GM12878 (cell line): ENCODE measurements around the gene ATXN7L1. TPM values are rescaled to one million over a fixed set of nuclear protein-coding genes. Genes with fewer than 3 reads are reported as not detected.

Experiments
- ATF2 ChIP-seq: IDR thresholded peaks from 2 replicates; pipeline ENCODE4 v1.6.1; 2012; ENCODE audit warnings: low read length, inconsistent platforms
- CTCF ChIP-seq, 3 experiments: IDR thresholded peaks in 2 of 3; conservative IDR thresholded peaks in 1 of 3; 2 replicates each; pipeline ENCODE4 v1.5.1; 2011; ENCODE audit warnings: low read depth in 3 of 3, low read length in 3 of 3, mild to moderate bottlenecking in 3 of 3, control low read depth in 2 of 3, moderate library complexity in 2 of 3, inconsistent platforms in 1 of 3, mixed read lengths in 1 of 3; ENCODE audit not compliant: control insufficient read depth in 2 of 3, insufficient read depth in 1 of 3; ENCODE audit errors: extremely low read depth in 1 of 3
- EED ChIP-seq: sonication (generic); IDR thresholded peaks from 2 replicates; pipeline ENCODE4 v1.6.1; 2016; ENCODE audit warnings: antibody characterized with exemption, low read depth
- ESRRA ChIP-seq: IDR thresholded peaks from 2 replicates; pipeline ENCODE4 v1.6.1; 2012; ENCODE audit warnings: mild to moderate bottlenecking, low read length, improper control_type of control experiment
- ETV6 ChIP-seq, 2 experiments: fragments of 450-650 bp in 1 of 2; IDR thresholded peaks in 1 of 2; conservative IDR thresholded peaks in 1 of 2; 2 replicates each; pipeline ENCODE4 v1.6.1; 2014; ENCODE audit warnings: antibody characterized with exemption in 1 of 2, borderline replicate concordance in 1 of 2, low read depth in 1 of 2, mild to moderate bottlenecking in 1 of 2, moderate library complexity in 1 of 2
- EZH2 ChIP-seq: IDR thresholded peaks from 2 replicates; pipeline ENCODE4 v1.6.1; 2012; ENCODE audit warnings: low read depth, mild to moderate bottlenecking, control low read depth, inconsistent platforms, low read length, borderline replicate concordance; ENCODE audit not compliant: control insufficient read depth
- KAT2A ChIP-seq: conservative IDR thresholded peaks from 2 replicates; pipeline ENCODE4 v1.6.1; 2011; ENCODE audit warnings: low read depth, low read length; ENCODE audit not compliant: control insufficient read depth
- NFIC ChIP-seq: IDR thresholded peaks from 2 replicates; pipeline ENCODE4 v1.6.1; 2012; ENCODE audit warnings: low read depth, mild to moderate bottlenecking, inconsistent platforms, low read length, moderate library complexity
- NFXL1 ChIP-seq: fragments of 450-650 bp; IDR thresholded peaks from 2 replicates; pipeline ENCODE4 v1.6.1; 2017; ENCODE audit warnings: antibody characterized with exemption, mild to moderate bottlenecking, borderline replicate concordance
- TCF7 ChIP-seq: IDR thresholded peaks from 2 replicates; pipeline ENCODE4 v1.6.1; 2014; ENCODE audit warnings: antibody characterized with exemption, borderline replicate concordance
- YY1 ChIP-seq: IDR thresholded peaks from 2 replicates; pipeline ENCODE4 v1.6.1; 2011; ENCODE audit warnings: low read depth, mild to moderate bottlenecking, low read length
- ZBTB4 ChIP-seq: fragments of 450-650 bp; formaldehyde crosslinking; IDR thresholded peaks from 2 replicates; pipeline ENCODE4 v1.4.0; 2022; ENCODE audit warnings: mild to moderate bottlenecking, moderate library complexity
- ZBTB40 ChIP-seq: fragments of 450-650 bp; IDR thresholded peaks from 2 replicates; pipeline ENCODE4 v1.6.1; 2016; ENCODE audit warnings: mild to moderate bottlenecking, moderate library complexity, borderline replicate concordance
- polyA plus RNA-seq, 11 experiments: library from polyadenylated mRNA; depleted of rRNA in 4 of 11; unstranded in 6 of 11; stranded (reverse) in 5 of 11; fragments of >200 nt; fragmentation: Nextera tagmentation in 4 of 11; fragmentation: Illumina TruSeq in 1 of 11; extraction: Ambion mirVana in 4 of 11; extraction: Trizol in 1 of 11; gene quantifications; 1 replicate in 1 of 11; 2 replicates in 10 of 11; pipeline versions ENCODE4 v1.2.1 to v1.2.3, GENCODE V29; 2011 to 2016; ENCODE audit warnings: inconsistent platforms in 2 of 11, missing spikeins in 2 of 11, low read depth in 1 of 11
- total RNA-seq, 4 experiments: library from RNA; depleted of rRNA in 3 of 4; stranded (reverse); fragments of >200 nt in 3 of 4; fragmentation: Illumina TruSeq in 1 of 4; extraction: Trizol in 1 of 4; gene quantifications; 2 replicates each; pipeline versions ENCODE4 v1.2.1 to v1.2.3, GENCODE V29; 2013 to 2021

The ATXN7L1 gene
- total and polyA plus RNA-seq, 10 of the 15 experiments (the other 5 are each of a cell fraction or from before 2014, with no cell fraction given), result 0.40 to 2.9 (median 1.2) TPM

GRCh38 chr7:105814481-105814880 lies 61.9 kb downstream of the ATXN7L1 start (continued):
- TF ChIP-seq ZBTB4 (no peak), EZH2 (no peak), ETV6 (conservative IDR thresholded peaks at IDR 0.05 in 1 of 2, IDR thresholded peaks at IDR 0.05 in 1 of 2; ENCODE audit: borderline replicate concordance in 1 of 2, low read depth in 1 of 2) (no peak), ZBTB40 (no peak), TCF7 (no peak), EED (no peak), ATF2 (no peak), KAT2A (no peak), NFIC (no peak), CTCF (IDR thresholded peaks at IDR 0.05 in 2 of 3, conservative IDR thresholded peaks at IDR 0.05 in 1 of 3; ENCODE audit: control insufficient read depth in 2 of 3, extremely low read depth in 1 of 3, insufficient read depth in 1 of 3, low read depth in 3 of 3, low read length in 3 of 3) (no peak), ESRRA (no peak), YY1 (no peak), NFXL1 (no peak)
